GM13977 (cell line): ENCODE results near the gene CHST1.

ENCODE experiments used
- DNase-seq: peaks from one replicate; pipeline ENCODE4 v3.0.0; 2012; ENCODE audit warnings: low spot score
- in situ Hi-C: fragments of 300-500 bp; cut with MboI; formaldehyde crosslinking; loops from one replicate; pipeline ENCODE4 v1.12.0; 2022; ENCODE audit warnings: low sequenced_read_pairs, low pct_unique_long_range_greater_than_20kb, mixed read lengths, inconsistent platforms; ENCODE audit not compliant: unreplicated experiment
- TF ChIP-seq, protein P1 (sequence below): IDR thresholded peaks from 2 replicates; pipeline ENCODE4 v1.5.1; 2012; ENCODE audit warnings: mild to moderate bottlenecking, control low read depth; ENCODE audit not compliant: insufficient read depth; ENCODE audit errors: extremely low read depth, missing control alignments

CHST1 gene

DNA sequence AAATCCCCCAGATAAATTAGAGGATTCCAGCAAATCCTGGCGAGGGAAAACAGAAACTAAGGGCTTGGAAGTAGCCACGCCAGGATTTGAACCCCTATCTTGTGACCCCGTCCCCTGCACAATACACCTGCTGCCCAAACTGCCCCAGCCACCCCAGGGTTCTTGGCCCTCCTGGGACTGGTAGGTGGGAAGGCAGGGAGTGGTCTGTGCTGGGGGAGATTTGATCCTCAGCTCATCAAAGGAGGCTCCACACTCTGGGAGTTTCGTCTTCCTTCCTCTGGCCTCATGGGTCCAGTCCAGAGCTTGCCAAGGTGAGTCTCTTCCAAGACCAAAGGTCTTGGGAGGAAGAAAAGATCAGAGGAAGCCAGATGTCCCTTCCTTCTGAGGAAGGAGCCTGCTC lies 4.5 kb upstream of the CHST1 start:
- no peak for DNase-seq
- in situ Hi-C loops: no loop called here
- TF ChIP-seq, protein P1, sequence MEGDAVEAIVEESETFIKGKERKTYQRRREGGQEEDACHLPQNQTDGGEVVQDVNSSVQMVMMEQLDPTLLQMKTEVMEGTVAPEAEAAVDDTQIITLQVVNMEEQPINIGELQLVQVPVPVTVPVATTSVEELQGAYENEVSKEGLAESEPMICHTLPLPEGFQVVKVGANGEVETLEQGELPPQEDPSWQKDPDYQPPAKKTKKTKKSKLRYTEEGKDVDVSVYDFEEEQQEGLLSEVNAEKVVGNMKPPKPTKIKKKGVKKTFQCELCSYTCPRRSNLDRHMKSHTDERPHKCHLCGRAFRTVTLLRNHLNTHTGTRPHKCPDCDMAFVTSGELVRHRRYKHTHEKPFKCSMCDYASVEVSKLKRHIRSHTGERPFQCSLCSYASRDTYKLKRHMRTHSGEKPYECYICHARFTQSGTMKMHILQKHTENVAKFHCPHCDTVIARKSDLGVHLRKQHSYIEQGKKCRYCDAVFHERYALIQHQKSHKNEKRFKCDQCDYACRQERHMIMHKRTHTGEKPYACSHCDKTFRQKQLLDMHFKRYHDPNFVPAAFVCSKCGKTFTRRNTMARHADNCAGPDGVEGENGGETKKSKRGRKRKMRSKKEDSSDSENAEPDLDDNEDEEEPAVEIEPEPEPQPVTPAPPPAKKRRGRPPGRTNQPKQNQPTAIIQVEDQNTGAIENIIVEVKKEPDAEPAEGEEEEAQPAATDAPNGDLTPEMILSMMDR: no peak

DNA sequence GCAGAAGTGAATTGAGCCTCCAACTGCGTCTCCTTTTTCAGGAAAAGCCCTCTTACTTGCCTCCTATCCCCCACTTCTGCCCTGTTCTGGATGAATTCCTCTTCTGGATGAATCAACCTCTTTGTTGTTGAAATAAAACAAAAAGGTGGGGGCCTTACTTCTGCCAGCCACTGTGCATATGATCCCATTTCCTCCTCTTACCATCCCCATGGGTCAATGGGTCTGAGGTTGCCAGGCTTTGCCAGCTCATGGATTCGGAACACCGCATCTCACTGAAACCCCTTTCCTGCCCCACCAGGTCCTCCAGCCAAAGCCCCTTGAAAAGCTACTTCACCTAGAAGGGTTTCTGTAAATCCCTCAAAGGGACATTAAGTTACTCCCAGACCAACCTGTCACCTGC lies 3.7 kb upstream of the CHST1 start:
- in situ Hi-C loops: no loop called here
- TF ChIP-seq, protein P1: no peak
- no peak for DNase-seq

DNA sequence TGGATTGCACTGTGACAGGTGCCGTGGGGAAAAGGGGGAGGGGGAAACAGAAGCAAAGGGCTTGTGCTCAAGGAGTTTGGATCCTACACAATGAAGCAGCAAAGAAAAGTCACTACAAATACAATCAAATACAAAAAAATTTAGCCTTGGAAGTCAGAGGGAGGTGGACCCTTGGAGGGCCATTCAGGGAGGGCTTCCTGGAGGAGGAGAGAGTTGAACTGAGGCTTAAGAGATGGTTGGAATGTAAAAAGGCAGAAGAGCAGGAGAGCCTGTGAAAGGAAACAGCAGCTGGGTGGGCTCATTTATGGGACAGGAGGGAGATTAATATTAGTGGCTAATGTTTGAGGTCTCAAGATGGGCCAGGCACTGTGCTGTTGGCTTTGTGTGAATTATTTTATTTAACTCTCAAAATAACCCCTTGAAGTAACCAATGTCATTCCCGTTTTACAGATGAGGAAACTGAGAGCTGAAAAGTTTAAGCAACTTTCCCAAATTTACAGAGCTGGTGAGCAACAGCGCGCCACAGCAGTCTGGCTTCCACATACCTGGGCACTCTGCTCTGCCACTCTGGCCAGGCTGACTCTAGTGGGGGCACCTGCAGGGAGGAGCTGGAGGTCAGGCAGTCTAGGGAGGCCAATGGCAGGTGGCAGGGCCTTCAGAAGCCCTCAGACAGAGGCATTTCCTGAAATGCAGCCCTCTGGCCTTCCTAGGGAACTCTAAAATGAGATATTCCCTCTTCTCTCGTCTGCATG lies 2.7 kb upstream of the CHST1 start:
- TF ChIP-seq, protein P1: no peak
- in situ Hi-C loops: no loop called here
- DNase-seq: no peak

GRCh38 chr11:45666648-45667642 lies 1.5 kb upstream of the CHST1 start:
- TF ChIP-seq, protein P1: no peak
- no peak for DNase-seq
- in situ Hi-C loops: no loop called here

DNA sequence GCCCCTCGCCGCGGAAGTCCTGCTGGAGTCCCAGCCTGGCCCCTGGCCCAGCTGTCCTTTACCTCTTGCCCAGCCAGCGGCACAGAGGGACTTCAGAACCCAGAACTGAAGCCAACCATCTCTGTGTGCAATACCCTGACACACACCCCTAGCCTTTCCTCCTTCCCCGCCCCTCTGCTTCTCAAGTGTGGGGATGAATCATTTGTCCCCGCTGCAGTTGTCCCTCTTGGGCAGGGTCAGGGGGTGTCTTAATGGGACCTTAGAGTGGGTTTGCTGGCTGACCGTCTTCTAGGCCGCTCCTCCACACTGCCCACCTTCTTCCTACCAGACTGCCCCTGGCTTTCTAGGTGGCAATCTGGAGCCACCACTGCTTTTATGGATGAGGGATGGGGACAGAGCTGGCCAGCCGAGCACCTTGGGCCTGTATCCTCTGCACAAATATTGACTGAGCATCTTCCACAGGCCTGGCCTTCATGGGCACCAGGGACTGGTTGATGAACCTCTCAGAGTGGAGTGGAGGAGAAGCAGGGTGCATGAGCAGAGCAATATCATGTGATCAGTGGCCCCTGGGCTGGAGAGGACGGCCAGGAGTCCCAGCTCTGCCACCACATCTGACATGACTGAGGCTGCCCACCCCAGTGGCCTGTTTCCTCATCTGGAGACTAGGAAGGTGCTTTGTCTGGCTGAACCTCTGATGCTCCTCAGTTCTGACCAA lies 668 bp upstream of the CHST1 start:
- in situ Hi-C loops: no loop called here
- TF ChIP-seq, protein P1: no peak
- DNase-seq: no peak
